Activated CD8-positive, alpha-beta memory T cell treated with anti-CD3 and anti-CD28 coated beads, Interleukin-2, amount 50 U/mL, for 4 hours (primary cell): ENCODE results near the gene ST8SIA6.

Source experiments
- DNase-seq: peaks from one replicate; pipeline ENCODE4 v3.0.0-alpha.2; 2020

The ST8SIA6 gene

DNA sequence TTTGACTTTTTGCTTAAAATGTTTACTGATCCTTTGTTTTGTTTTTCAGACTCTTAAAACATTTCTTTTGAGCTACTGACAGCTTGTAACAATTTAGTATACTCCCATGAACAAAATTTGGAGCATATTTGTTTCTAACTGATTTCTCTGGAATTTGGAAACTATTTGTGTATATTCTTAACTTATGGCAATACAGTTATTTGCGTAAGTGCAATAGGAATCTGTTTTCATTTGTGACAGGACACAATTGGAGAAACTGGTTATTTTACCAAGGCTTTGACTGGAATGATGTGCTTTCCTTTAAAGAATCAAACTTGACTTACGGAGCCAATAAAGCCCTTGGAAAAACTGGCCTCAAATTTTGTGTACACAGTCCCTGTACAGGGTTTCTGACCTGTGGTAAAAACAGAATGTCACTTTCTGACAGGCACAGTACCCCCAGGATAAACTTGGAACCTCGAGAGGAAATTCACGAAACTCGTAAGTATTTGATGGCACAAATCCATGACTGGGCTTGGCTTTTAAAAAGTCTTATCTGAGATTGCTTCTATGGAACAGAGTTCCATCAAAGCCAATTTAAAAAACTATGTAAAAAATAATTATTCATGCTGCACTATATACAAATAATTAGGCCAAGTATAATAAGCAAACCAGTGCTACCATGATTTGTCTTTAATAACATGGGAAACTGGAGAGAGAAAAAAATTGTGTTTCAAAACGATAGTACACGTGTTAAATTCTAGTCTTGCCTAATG is 70.4 kb downstream of the ST8SIA6 start:
- no peak for DNase-seq

DNA sequence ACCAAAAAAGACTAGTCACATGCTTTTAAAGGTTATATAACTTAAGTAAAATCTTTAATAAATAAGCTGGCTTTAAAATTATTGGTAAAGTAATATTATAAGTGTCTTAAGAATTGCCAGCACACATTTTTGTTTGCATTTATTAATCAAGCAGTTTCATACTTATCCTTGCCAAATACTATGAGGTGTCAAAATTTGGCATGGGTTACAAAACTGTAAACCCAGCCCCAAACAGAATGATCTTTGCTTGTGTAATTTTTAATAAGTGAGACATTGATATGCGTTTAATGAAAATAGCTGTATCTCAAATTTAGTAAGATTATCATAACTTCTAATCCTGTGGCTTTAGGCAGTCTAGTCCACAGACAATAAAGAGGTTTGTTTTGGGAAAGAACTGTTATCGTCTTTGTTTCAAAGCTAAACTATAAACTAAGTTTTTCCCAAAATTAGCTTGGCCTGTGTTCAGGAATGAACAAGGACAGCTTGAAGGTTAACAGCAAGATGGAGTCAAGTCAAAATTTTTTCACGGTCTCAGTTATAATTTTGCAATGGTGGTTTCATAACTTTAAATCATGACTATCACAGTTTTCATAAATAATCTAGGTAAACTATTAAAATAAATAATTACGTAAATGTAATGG is 72.8 kb downstream of the ST8SIA6 start:
- DNase-seq = no peak

DNA sequence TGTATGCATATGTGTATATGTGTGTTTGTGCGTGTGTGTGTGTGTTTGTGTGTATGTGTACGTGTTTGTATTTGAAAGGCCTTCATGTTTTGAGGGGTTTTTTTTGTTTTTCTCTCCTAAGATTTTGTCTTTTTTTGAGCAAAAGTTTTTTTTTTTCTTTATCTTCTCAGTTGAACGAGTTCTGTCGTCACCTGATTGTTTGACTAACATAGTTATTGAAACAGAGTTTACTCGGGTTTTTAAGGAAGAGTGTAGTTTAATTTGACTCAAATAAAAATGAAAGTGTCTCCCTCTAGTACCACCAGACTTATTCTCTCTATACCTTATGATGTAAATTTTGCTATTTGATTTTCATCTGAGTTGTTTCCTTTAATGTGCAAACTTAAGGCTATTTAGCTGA is 73.5 kb downstream of the ST8SIA6 start:
- no peak for DNase-seq

DNA sequence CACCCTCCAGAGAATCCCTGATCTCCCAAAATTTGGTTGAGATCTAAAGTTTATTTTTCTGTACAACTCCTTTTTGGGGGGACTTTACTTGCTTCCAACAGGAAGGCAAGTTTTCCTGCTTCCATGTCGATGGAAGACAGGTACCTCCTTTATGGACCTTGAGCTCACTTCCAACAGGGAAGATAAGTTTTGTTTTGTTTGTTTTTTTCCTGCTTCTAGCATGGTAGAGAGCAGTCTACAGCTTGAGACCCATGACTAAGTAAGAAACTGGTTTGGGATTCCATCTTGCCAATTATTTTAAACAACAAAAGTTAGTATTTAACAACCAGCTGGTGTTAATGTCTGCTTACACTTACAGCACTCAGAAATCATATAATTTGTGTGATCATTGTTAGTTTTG is 74.4 kb downstream of the ST8SIA6 start:
- no peak for DNase-seq

DNA sequence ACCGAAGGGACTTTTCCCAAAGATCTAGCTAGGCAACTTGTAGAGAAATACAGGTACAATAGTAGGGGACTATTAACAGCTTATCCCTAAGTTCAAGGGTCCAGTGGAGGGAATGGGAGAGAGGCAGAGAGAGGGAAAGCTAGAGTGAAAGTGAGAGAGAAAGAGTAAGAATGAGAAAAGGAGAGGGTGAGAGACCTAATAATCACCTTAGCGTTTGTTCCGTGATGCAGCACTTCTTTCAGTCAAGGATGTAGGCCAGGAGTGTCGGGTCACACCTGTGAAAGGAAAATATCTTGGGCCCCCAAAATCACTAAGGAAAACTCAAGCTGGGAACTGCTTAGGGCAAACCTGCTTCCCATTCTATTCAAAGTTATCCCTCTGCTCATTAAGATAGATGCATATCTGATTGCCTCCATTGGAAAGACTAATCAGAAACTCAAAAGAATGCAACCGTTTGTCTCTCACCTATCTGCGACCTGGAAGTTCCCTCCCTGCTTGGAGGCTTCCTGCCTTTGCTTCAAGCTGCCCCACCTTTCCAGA is 75.2 kb downstream of the ST8SIA6 start:
- no peak for DNase-seq

DNA sequence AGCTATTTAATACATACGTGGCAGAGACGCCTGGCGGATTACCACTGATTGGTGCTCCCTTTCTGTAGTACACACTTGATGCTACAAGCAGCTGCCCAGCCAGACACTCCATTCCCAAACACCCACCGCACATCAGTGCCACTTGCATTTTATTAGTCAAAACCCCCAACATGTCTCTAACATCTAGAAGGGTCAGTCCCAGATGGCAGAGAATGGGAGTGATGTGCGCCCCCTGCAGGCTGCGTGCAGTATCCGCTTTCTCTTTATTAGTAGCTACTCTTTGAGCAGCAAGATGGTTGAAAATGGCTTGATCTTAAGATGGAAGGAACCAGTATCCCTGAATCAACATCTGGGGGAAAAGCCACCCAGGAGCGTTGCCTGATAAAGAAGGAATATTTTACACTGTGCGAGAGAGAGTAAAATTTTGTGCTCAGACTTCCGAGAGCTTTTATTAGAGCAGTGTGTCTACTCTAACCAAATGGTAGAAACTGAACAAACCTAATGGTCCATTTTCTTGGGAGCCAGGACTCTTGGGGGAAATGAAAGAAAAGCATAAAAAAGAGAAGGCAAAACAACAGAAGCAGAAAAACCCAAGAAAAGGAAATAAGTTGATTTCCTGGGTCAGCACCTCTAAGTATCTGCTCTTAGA is 78.3 kb downstream of the ST8SIA6 start:
- DNase-seq = peak; percentile 23

DNA sequence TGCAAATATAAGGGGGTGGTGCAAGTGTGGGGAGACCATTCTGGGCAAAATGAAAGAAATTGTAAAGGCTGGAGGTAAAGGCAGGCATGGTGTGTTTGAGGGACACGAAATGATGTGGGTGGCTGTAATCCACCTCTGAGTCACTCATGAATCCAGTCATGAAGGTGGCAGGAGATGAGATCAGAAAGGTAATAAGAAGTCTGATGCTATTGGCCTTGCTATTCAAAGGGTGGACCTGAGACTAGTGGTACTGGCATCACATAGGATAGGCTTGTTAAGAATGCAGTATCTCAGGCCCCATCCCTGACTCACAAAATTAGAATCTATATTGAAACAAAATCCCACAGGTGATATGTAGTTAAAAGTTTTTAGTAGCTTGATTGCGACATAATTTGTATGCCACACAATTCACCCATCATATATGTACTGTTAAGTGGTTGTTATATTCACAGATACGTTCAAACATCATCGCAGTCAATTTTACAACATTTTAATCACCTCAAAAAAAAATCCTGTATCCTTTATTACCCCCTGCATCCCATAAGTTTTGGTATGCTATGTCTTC is 85.6 kb downstream of the ST8SIA6 start:
- DNase-seq = no peak

DNA sequence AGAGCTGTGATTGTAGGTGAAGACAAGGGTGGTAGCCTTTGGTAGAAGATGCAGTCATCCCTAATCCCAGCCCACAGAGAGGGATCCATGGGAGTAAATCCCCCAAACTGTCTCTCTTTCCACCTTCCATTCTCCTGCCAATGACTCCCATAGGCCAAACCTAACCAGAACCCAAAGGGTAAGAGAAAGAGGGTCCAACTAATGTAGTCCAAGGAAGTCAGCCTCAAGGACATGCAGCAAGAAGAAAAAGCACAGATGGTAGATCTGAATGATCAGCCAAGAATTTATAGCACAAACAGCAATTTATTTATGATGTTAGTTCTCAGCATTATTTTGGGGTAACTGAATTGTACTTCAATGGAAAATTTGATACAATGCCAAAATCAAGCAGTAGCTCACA is 87.7 kb downstream of the ST8SIA6 start:
- no peak for DNase-seq

DNA sequence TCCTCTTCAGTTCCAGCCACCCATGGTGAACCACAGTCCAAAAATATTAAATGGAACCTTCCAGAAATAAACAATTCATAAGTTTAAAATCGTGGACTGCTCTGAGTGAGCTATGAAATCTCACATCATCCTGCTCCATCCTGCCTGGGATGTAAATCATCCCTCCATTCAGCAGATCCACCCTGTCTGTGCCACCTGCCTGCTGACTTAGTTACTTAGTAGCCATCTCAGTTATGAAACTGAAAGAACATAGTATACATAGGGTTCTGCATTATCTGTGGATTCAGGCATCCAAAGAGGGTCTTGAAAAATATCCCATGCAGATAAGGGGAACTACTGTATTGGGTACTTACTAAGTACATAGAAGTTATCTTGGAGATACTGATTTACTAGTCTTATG is 89.0 kb downstream of the ST8SIA6 start:
- DNase-seq = no peak

DNA sequence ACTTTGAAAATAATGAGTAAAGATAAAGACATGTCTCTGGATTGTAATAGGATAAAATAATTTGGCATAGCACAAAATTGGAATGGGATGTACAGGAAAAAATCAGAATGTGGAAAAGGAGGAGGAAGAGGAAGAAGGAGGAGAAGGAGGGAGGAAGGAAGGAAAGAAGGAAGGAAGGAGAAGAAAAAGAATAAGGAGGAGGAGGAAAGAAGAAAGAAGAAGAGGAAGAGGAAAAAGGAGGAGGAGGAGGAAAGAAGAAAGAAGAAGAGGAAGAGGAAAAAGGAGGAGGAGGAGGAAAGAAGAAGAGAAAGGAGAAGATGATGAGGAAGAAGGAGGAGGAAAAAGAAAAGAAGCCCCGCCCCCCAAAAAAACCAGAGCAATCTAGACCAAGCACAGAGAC is 95.9 kb downstream of the ST8SIA6 start:
- DNase-seq = no peak

DNA sequence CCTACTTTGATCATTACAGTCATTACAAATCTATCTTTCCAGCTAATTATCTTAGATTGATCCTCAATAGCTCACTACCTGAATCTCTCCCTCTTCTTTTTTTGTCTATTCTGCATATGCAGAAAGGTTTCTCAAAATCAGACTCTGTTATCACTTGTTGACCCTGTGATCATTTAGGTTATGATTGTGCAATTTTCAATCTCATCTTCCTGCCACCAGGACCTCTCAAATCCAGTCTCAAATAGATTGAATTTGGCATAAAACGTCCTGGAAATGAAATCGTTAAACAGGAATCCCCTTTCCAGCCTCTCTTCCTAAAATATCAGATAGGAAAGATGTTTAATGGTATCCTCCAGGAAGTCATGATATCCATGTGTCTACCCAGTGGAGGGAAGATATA is 96.6 kb downstream of the ST8SIA6 start:
- DNase-seq = no peak

DNA sequence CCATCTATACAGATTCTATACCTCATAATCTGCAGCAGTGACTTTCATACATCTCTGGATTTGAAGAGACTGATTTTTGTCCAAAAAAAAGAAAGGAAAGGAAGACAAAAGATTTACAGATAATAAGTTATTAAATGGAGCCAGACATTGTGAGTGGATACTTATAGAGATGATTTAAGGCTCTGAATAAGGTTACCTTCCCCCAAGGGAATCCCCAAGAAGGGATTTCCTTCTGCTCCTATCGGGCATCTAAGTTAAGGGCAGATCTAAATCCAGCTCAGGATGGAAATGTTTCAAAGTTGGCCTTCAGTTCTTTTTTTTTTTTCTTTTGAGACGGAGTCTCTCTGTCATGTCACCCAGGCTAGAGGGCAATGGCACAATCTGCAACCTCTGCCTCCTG is 97.6 kb downstream of the ST8SIA6 start:
- no peak for DNase-seq

DNA sequence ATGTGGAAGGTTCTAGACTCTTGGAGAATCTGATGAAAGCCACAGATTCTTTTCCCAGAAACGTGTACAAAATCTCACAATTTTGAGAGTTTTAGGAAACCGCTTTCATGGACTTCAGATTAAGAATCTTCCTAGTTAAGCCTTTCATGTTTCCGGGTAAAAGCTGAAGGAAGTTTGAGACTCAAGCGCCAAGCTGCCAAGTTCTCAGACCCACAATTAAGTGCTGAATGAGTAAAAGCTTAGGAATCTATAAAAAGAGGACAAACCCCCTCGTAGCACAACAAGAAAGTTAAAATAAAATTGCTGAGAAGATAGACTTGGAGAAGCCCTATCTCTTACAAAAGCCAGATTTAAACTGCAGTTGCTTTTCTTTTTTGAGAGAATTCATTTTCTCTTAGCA is 99.6 kb downstream of the ST8SIA6 start:
- no peak for DNase-seq

DNA sequence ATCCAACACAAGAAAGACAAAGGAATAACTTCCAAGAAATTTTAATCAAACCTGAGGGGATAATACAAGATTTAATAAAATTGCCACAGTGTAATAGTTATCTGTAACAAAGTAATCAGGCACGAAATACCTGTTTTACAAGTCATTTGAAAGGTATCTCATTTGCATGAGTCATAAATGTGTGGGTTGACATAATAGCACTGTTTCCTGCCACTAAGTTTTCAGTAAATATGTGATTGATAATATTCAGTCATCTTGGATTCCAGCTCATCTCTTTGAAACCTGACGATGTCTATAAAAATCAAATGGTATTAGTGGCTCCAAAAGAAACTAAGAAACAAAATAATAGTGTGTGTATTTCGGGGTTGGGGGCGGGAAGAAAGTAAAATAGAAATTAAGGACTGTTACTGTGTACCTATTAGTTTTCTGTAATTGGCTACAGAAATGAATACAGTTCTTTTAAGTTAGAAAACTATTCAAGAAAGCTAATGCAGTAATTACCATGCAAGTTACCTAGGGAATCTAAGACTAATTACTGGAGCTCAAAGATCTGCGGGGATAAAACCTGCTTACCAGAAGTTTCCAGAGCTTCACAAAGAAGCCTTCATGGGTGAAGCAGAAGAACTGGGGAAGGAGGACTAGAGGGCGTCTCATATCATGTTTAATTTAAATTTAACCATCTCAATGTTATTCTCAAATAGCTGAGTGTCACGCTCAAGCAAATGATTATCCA is 100.7 kb downstream of the ST8SIA6 start:
- DNase-seq = no peak

DNA sequence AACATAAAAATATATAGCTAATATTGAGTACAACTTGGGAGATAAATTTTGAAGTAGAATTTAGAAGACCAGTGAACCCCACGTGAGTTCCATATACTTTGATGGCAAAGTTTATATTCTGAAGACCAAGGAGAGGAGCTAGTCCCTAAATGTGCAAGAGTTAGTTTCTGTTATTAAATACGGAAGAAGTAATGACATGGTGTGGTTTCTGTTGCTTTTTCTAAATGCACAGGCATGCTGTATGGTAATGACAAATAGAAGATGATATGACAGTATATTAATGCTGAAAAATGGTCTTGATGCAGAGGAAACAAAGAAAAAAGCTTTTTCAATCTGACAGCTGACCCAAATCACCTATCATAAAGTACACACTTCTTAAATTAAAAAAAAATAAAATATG is 101.8 kb downstream of the ST8SIA6 start:
- no peak for DNase-seq

DNA sequence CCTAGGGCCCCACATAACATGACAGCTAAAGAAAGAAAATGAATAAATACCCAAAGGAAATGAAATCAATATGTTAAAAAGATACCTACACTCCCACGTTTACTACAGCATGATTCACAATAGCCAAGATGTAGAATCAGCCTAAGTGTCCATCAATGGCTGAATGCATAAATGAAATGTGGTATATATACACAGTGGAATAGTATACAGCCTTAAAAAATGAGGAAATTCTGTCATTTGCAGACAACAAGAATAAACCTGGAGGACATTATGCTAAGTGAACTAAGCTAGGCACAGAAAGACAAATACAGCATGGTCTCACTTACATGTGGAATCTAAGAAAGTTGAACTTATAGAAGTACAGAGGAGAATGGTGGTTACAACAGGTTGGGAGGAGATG is 102.9 kb downstream of the ST8SIA6 start:
- no peak for DNase-seq

DNA sequence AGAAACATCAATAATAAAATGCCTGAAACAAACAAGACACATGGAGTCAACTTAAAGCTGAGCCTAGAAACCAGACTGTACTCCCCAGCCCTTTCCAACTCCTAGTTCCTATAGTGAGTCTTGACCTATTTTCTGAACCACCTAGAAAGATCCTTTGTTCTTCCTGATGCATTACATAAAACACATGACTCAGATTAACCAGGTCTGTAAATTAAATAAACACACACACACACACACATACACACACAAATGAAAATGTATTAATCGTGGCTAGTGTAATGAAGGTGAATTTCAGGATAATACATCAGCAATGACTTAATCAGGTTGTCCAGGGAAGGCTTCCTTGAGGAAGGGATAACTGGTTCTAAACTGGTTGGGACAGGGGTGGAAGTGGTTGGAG is 104.7 kb downstream of the ST8SIA6 start:
- DNase-seq = no peak

DNA sequence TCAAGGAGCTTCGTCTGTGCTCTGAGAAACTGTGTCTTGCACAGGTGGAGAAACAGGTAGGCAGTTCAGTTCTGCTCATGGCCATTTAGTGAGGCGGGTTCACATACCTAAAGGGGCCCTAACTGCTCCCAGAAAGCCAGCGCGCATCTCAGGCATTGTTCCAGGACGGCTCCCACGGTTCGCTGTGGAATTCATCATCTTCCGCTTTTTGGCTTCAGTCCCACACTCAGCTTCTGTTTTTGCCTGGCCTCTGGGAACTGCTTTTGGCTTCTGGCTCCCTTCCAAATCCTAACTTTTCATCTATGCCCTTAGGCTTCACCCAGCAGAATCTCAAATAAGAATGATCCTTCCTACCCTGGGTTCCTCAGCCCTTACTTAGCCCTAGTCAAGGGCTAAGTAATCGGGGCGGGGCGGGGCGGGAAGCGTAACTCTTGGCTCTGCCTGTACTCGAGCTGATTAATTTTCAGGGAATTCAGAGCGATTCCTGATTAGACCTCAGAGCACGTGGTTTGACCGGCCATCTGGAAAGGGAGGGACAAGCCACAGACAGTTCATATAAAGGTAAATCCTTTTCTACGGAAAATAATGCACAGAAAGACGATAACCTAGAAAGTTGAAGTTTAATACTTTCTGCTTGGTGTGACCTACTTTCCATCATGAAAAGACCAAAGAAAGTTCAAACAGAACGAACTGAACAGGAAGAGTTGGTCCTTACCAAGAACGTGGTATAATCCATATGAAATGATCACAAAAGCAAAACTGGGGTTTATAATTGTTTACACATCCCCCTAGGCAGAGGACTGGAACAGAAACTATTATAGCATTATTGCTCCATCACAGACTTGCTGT is 105.7 kb downstream of the ST8SIA6 start:
- no peak for DNase-seq

DNA sequence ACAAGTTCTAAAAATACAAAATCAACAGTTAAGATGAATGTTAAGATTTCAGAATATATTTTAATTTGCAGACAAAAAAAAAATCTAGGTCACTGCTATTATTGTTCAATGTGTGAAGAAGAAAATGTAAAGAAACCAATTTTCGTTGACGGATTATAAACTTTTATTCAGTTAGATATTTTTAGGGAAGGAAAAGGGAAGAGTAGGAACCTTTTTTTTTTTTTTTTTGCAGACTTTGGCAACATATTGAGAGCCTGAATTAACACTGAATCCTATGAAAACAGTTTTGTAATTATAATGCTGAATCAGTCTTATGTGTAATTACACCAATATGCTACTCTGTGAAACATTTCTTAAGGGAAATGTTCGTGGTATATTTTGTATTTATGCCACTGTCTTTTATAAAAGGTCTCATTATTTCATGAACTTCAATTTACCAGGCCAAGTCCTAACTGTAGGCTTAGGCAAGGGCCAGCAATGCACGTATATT is 106.3 kb downstream of the ST8SIA6 start:
- DNase-seq = no peak

DNA sequence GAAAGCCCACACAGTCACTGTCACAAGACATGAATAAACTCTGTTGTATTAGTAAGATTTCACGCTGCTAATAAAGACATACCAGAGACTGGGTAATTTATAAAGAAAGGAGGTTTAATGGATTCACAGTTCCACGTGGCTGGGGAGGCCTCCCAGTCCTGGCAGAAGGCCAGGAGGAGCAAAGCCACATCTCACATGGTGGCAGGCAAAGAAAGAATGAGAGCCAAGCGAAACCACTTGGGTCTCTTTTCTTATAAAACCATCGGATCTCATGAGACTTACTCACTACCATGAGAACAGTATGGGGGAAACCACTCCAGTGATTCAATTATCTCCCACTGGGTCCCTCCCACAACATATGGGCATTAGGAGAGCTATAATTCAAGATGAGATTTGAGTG is 110.2 kb downstream of the ST8SIA6 start:
- DNase-seq = no peak

DNA sequence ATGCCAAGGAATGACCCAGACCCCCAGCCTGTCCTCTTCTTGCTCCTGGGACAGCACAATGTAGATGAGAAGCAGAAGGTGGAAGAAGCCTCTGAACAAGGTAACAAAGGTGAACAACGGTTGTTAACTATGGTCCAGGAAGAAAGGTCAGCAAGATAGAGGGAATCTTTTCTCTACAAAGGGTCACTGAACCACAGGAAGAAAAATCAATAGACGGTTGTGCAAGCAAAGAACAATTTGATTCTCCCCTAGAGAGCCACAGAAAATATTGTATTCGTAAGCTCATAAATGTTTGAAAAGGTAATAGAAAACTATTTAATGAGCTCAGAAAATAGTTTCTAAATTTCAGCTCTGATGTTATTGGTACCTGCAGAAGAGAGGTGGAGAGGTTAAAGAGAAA is 111.3 kb downstream of the ST8SIA6 start:
- no peak for DNase-seq
